ENCODE data around the gene NR2F2. TPM values are rescaled to one million over a fixed set of nuclear protein-coding genes. Genes with fewer than 3 reads are reported as not detected.

The NR2F2 gene
- total and polyA plus RNA-seq, 2 of the 13 experiments (the other 11 are each of a cell fraction or from before 2014, with no cell fraction given) = 3.5 to 4.7 TPM

- TF ChIP-seq REPIN1 (CRISPR knock-in tag; IDR thresholded peaks at IDR 0.05; ENCODE audit: borderline replicate concordance, low read depth) (peak; percentile 80; the same call in 1 of the 2 replicates), ZNF768 (CRISPR knock-in tag; IDR thresholded peaks at IDR 0.05) (peak; percentile 69; the same call in 1 of the 2 replicates), RXRA (CRISPR knock-in tag; IDR thresholded peaks at IDR 0.05) (peak; percentile 28; the same call in 1 of the 2 replicates), FOXJ3 (CRISPR knock-in tag; IDR thresholded peaks at IDR 0.05; ENCODE audit: borderline replicate concordance) (peak; percentile 22; the same call in 1 of the 2 replicates), ZNF552 (CRISPR knock-in tag; IDR thresholded peaks at IDR 0.05; ENCODE audit: borderline replicate concordance) (peak; percentile 72; the same call in 1 of the 2 replicates), ZBTB14 (CRISPR knock-in tag; IDR thresholded peaks at IDR 0.05) (peak; percentile 77), ZHX1 (CRISPR knock-in tag; IDR thresholded peaks at IDR 0.05; ENCODE audit: low read depth) (no peak), TCF7 (IDR thresholded peaks at IDR 0.05; ENCODE audit: low read depth) (no peak), ZNF362 (CRISPR knock-in tag; IDR thresholded peaks at IDR 0.05; ENCODE audit: borderline replicate concordance) (no peak), PLRG1 (conservative IDR thresholded peaks at IDR 0.05) (no peak), ZBTB20 (CRISPR knock-in tag; IDR thresholded peaks at IDR 0.05; ENCODE audit: borderline replicate concordance, low read depth) (no peak), FOXO1 (CRISPR knock-in tag; IDR thresholded peaks at IDR 0.05) (0 out of 2 replicates have a peak, but pooled peaks have one; percentile 26), POGK (CRISPR knock-in tag; conservative IDR thresholded peaks at IDR 0.05) (peak; percentile 83; the same call in 1 of the 2 replicates), AGO1 (IDR thresholded peaks at IDR 0.05; ENCODE audit: low read depth, low read length, poor library complexity, severe bottlenecking) (peak; percentile 74), ZNF598 (CRISPR knock-in tag; IDR thresholded peaks at IDR 0.05; ENCODE audit: borderline replicate concordance) (peak; percentile 84; the same call in 1 of the 2 replicates), HOXA5 (CRISPR knock-in tag; IDR thresholded peaks at IDR 0.05) (0 out of 2 replicates have a peak, but pooled peaks have one; percentile 40), FOXC1 (CRISPR knock-in tag; IDR thresholded peaks at IDR 0.05; ENCODE audit: borderline replicate concordance) (peak; percentile 60; the same call in 1 of the 2 replicates), ZFP90 (CRISPR knock-in tag; IDR thresholded peaks at IDR 0.05; ENCODE audit: borderline replicate concordance) (peak; percentile 35; the same call in 1 of the 2 replicates), MXD3 (CRISPR knock-in tag; IDR thresholded peaks at IDR 0.05) (peak; percentile 59; the same call in 1 of the 2 replicates), ATAD3A (CRISPR knock-in tag; IDR thresholded peaks at IDR 0.05) (no peak)
Measured at GRCh38 chr15:96356494-96357455, 26.3 kb downstream of the NR2F2 start (continued).
